Mesendoderm (in vitro differentiated cells): ENCODE measurements around the gene MAFB.

ENCODE experiments used
- DNase-seq: peaks from one replicate; pipeline ENCODE4 v3.0.0; 2013
- H2AK5ac ChIP-seq: 2 replicates; pipeline ENCODE4 v1.6.1; 2013; ENCODE audit warnings: low read length, inconsistent platforms
- H2BK120ac ChIP-seq: 2 replicates; pipeline ENCODE4 v1.6.1; 2013; ENCODE audit warnings: low read depth, mild to moderate bottlenecking, low read length, moderate library complexity, mixed read lengths
- H2BK15ac ChIP-seq: replicated peaks from 2 replicates; pipeline ENCODE4 v1.6.1; 2013; ENCODE audit warnings: low read depth, mild to moderate bottlenecking, moderate library complexity
- H2BK5ac ChIP-seq: 2 replicates; pipeline ENCODE4 v1.6.1; 2013; ENCODE audit warnings: low read length, inconsistent platforms
- H3K18ac ChIP-seq: 2 replicates; pipeline ENCODE4 v1.6.1; 2013; ENCODE audit warnings: mild to moderate bottlenecking, low read length, mixed read lengths
- H3K23ac ChIP-seq: one replicate; pipeline ENCODE4 v1.6.1; 2013; ENCODE audit warnings: low read length
- H3K27ac ChIP-seq: 2 replicates; pipeline ENCODE4 v1.5.1; 2013; ENCODE audit warnings: low read depth, mild to moderate bottlenecking, inconsistent platforms, low read length, moderate library complexity
- H3K27me3 ChIP-seq: 2 replicates; pipeline ENCODE4 v1.6.1; 2013; ENCODE audit warnings: low read length, control low read depth, mild to moderate bottlenecking, inconsistent platforms; ENCODE audit not compliant: insufficient read depth, poor library complexity
- H3K36me3 ChIP-seq: 2 replicates; pipeline ENCODE4 v1.6.1; 2013; ENCODE audit warnings: low read length, inconsistent platforms; ENCODE audit not compliant: control insufficient read depth, insufficient read depth
- H3K4ac ChIP-seq: one replicate; pipeline ENCODE4 v1.6.1; 2013; ENCODE audit warnings: low read depth, mild to moderate bottlenecking, low read length, moderate library complexity
- H3K4me1 ChIP-seq: 2 replicates; pipeline ENCODE4 v1.6.1; 2013; ENCODE audit warnings: low read depth, low read length, inconsistent platforms; ENCODE audit not compliant: control insufficient read depth
- H3K4me2 ChIP-seq: 2 replicates; pipeline ENCODE4 v1.6.1; 2013; ENCODE audit warnings: low read length
- H3K4me3 ChIP-seq: 2 replicates; pipeline ENCODE4 v1.5.1; 2013; ENCODE audit warnings: mild to moderate bottlenecking, low read length
- H3K56ac ChIP-seq: one replicate; pipeline ENCODE4 v1.6.1; 2013; ENCODE audit warnings: low read length
- H3K79me1 ChIP-seq: 2 replicates; pipeline ENCODE4 v1.6.1; 2013; ENCODE audit warnings: low read length, inconsistent platforms
- H3K79me2 ChIP-seq: 2 replicates; pipeline ENCODE4 v1.6.1; 2013; ENCODE audit warnings: mild to moderate bottlenecking, low read length; ENCODE audit not compliant: control insufficient read depth, insufficient read depth
- H3K9ac ChIP-seq: 2 replicates; pipeline ENCODE4 v1.6.1; 2013; ENCODE audit warnings: low read length, inconsistent platforms
- H4K5ac ChIP-seq: one replicate; pipeline ENCODE4 v1.6.1; 2013; ENCODE audit warnings: low read length
- H4K8ac ChIP-seq: one replicate; pipeline ENCODE4 v1.6.1; 2013; ENCODE audit warnings: low read depth, mild to moderate bottlenecking, control low read depth, low read length, moderate library complexity
- WGBS: extraction: QIAGEN DNeasy Blood & Tissue Kit; methylation state at CpG from one replicate; pipeline ENCODE4 v1.1.7; 2013; ENCODE audit warnings: low lambda C conversion rate, missing lambda C conversion rate; ENCODE audit not compliant: insufficient coverage; ENCODE audit errors: extremely low coverage; 5-methylcytosine and 5-hydroxymethylcytosine counted together

Gene MAFB

GRCh38 chr20:40673442-40673841 lies 15.6 kb downstream of the MAFB start:
- Histone ChIP-seq H3K23ac (no peak overlapping the region), H3K4me2 (no peak overlapping the region), H4K8ac (no peak overlapping the region), H4K5ac (no peak overlapping the region), H2AK5ac (no peak overlapping the region), H3K79me2 (no peaks in the 10 kb centered on the region), H3K56ac (no peak overlapping the region), H3K79me1 (no peaks in the 10 kb centered on the region), H3K18ac (no peak overlapping the region), H2BK15ac (no peak overlapping the region), H2BK120ac (no peak overlapping the region), H3K4me1 (peaks cover 6% of the 10 kb centered on the region), H2BK5ac (no peak overlapping the region), H3K9ac (no peak overlapping the region), H3K4ac (no peak overlapping the region), H3K27me3 (no peaks in the 10 kb centered on the region), H3K27ac (no peak overlapping the region), H3K36me3 (no peaks in the 10 kb centered on the region), H3K4me3 (no peak overlapping the region)
- DNase-seq = no peak

- Histone ChIP-seq H4K5ac (no peak overlapping the region), H3K4me1 (peaks cover 6% of the 10 kb centered on the region), H3K4me3 (no peak overlapping the region), H2BK5ac (no peak overlapping the region), H3K4me2 (no peak overlapping the region), H3K18ac (no peak overlapping the region), H2BK120ac (no peak overlapping the region), H3K79me2 (no peaks in the 10 kb centered on the region), H3K36me3 (no peaks in the 10 kb centered on the region), H2AK5ac (no peak overlapping the region), H3K27me3 (no peaks in the 10 kb centered on the region), H2BK15ac (no peak overlapping the region), H3K27ac (no peak overlapping the region), H3K9ac (no peak overlapping the region), H3K23ac (no peak overlapping the region), H3K79me1 (no peaks in the 10 kb centered on the region), H4K8ac (no peak overlapping the region), H3K4ac (no peak overlapping the region), H3K56ac (no peak overlapping the region)
- no peak for DNase-seq
- WGBS = no CpG with 5 or more reads among the region's 2 CpGs
Measured at GRCh38 chr20:40672095-40672494, 16.9 kb downstream of the MAFB start.

GRCh38 chr20:40670253-40670652 lies 18.8 kb downstream of the MAFB start:
- Histone ChIP-seq H3K4me1 (peaks cover 6% of the 10 kb centered on the region), H2BK120ac (no peak overlapping the region), H3K4me2 (no peak overlapping the region), H4K8ac (no peak overlapping the region), H3K36me3 (no peaks in the 10 kb centered on the region), H3K79me2 (no peaks in the 10 kb centered on the region), H3K23ac (no peak overlapping the region), H3K18ac (no peak overlapping the region), H3K9ac (no peak overlapping the region), H2BK5ac (no peak overlapping the region), H4K5ac (no peak overlapping the region), H3K4ac (no peak overlapping the region), H3K56ac (no peak overlapping the region), H3K4me3 (no peak overlapping the region), H2AK5ac (no peak overlapping the region), H2BK15ac (no peak overlapping the region), H3K79me1 (no peaks in the 10 kb centered on the region), H3K27me3 (no peaks in the 10 kb centered on the region), H3K27ac (no peak overlapping the region)
- WGBS = no CpG with 5 or more reads among the region's 2 CpGs
- DNase-seq = no peak

GRCh38 chr20:40669692-40670091 lies 19.3 kb downstream of the MAFB start:
- no peak overlapping the region for H3K4me3 ChIP-seq
- no peak overlapping the region for H2BK120ac ChIP-seq
- WGBS = no CpG with 5 or more reads among the region's 3 CpGs
- no peak overlapping the region for H3K27ac ChIP-seq
- H3K4ac ChIP-seq = no peak overlapping the region
- H4K5ac ChIP-seq = no peak overlapping the region
- H3K36me3 ChIP-seq = no peaks in the 10 kb centered on the region
- H3K9ac ChIP-seq = no peak overlapping the region
- no peaks in the 10 kb centered on the region for H3K27me3 ChIP-seq
- H2BK15ac ChIP-seq = no peak overlapping the region
- H3K79me2 ChIP-seq = no peaks in the 10 kb centered on the region
- H3K18ac ChIP-seq = no peak overlapping the region
- H3K23ac ChIP-seq = no peak overlapping the region
- no peak for DNase-seq
- no peak overlapping the region for H2BK5ac ChIP-seq
- H2AK5ac ChIP-seq = no peak overlapping the region
- H4K8ac ChIP-seq = no peak overlapping the region
- H3K56ac ChIP-seq = no peak overlapping the region
- no peaks in the 10 kb centered on the region for H3K79me1 ChIP-seq
- H3K4me2 ChIP-seq = no peak overlapping the region
- H3K4me1 ChIP-seq = peaks cover 6% of the 10 kb centered on the region

GRCh38 chr20:40668449-40669228 lies 20.4 kb downstream of the MAFB start:
- Histone ChIP-seq H2AK5ac (no peak overlapping the region), H3K23ac (no peak overlapping the region), H3K4ac (no peak overlapping the region), H3K56ac (no peak overlapping the region), H3K36me3 (no peaks in the 10 kb centered on the region), H4K8ac (no peak overlapping the region), H3K9ac (no peak overlapping the region), H3K4me2 (no peak overlapping the region), H3K4me3 (no peak overlapping the region), H4K5ac (no peak overlapping the region), H3K18ac (no peak overlapping the region), H2BK5ac (no peak overlapping the region), H2BK15ac (no peak overlapping the region), H3K27ac (no peak overlapping the region), H2BK120ac (no peak overlapping the region), H3K27me3 (no peaks in the 10 kb centered on the region), H3K79me2 (no peaks in the 10 kb centered on the region), H3K79me1 (no peaks in the 10 kb centered on the region), H3K4me1 (peaks cover 6% of the 10 kb centered on the region)
- WGBS = no CpG with 5 or more reads among the region's 7 CpGs
- no peak for DNase-seq

- no peaks in the 10 kb centered on the region for H3K79me1 ChIP-seq
- no peak overlapping the region for H3K4ac ChIP-seq
- H3K79me2 ChIP-seq = no peaks in the 10 kb centered on the region
- no peak for DNase-seq
- H3K23ac ChIP-seq = no peak overlapping the region
- H3K27ac ChIP-seq = no peak overlapping the region
- no peaks in the 10 kb centered on the region for H3K4me1 ChIP-seq
- no peak overlapping the region for H3K56ac ChIP-seq
- WGBS = no CpG with 5 or more reads among the region's 3 CpGs
- H3K36me3 ChIP-seq = no peaks in the 10 kb centered on the region
- no peak overlapping the region for H3K4me2 ChIP-seq
- no peak overlapping the region for H4K8ac ChIP-seq
- H3K9ac ChIP-seq = no peak overlapping the region
- H2BK15ac ChIP-seq = no peak overlapping the region
- no peak overlapping the region for H2BK5ac ChIP-seq
- no peak overlapping the region for H3K4me3 ChIP-seq
- no peak overlapping the region for H2BK120ac ChIP-seq
- no peak overlapping the region for H2AK5ac ChIP-seq
- no peaks in the 10 kb centered on the region for H3K27me3 ChIP-seq
- no peak overlapping the region for H3K18ac ChIP-seq
- no peak overlapping the region for H4K5ac ChIP-seq
Measured at GRCh38 chr20:40667503-40667902, 21.5 kb downstream of the MAFB start.
